Astrocyte of the spinal cord (primary cell): ENCODE measurements around the gene ZBTB9.

ENCODE experiments used
- DNase-seq: peaks from one replicate; pipeline ENCODE4 v3.0.0; 2011; ENCODE audit warnings: low read depth, low spot score
- H3K4me3 ChIP-seq: 2 replicates; pipeline ENCODE4 v1.5.1; 2011; ENCODE audit warnings: low read depth, mild to moderate bottlenecking, low read length, moderate library complexity
- in situ Hi-C: cut with HindIII; loops from 2 replicates; pipeline ENCODE4 v1.10.0; 2017; ENCODE audit warnings: low sequenced_read_pairs
- TF ChIP-seq, protein P1 (sequence below): IDR thresholded peaks from 2 replicates; pipeline ENCODE4 v1.5.1; 2012; ENCODE audit warnings: low read depth, mild to moderate bottlenecking, low read length, inconsistent platforms

ZBTB9 gene

GRCh38 chr6:33415831-33416230, 38.5 kb upstream of the ZBTB9 start:
- H3K4me3 ChIP-seq, result peak overlapping the region; percentile 1
- TF ChIP-seq, protein P1, sequence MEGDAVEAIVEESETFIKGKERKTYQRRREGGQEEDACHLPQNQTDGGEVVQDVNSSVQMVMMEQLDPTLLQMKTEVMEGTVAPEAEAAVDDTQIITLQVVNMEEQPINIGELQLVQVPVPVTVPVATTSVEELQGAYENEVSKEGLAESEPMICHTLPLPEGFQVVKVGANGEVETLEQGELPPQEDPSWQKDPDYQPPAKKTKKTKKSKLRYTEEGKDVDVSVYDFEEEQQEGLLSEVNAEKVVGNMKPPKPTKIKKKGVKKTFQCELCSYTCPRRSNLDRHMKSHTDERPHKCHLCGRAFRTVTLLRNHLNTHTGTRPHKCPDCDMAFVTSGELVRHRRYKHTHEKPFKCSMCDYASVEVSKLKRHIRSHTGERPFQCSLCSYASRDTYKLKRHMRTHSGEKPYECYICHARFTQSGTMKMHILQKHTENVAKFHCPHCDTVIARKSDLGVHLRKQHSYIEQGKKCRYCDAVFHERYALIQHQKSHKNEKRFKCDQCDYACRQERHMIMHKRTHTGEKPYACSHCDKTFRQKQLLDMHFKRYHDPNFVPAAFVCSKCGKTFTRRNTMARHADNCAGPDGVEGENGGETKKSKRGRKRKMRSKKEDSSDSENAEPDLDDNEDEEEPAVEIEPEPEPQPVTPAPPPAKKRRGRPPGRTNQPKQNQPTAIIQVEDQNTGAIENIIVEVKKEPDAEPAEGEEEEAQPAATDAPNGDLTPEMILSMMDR, result no peak
- no peak for DNase-seq
- in situ Hi-C loops, result no loop called here

DNA sequence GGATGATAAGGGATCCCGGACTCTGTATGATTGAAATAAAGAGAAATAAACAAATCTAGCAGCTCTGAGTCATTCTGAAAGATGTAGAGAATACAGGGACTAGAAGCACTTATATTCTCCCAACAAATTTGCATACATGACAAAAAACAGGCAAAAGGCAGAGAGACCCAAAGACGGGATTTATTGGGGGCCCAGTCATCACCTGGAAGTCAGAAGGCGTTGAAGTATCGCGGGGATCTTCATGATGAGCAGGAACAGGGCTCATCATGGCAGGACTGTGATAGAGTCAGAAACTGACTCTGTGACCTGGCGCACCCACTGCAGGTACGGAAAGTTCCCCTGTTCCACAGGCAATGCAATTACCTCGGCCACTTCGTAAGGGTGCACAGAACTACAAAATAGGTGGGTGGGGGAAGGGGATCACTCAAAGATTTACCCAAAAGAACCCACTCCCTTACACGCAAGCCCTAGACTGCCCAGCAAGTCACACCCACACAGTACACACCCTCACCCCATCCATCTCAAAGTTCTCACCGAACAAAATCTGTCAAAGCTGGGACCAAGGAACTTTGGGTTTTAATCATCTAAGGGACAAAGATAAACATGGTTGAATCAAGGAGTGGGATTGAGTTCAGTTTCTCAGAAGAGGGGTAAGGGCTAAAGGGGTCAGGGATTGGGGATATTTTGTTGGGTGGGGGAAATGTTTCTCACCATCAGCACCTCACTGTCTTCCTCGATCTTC, 37.8 kb upstream of the ZBTB9 start:
- peak overlapping the region; percentile 60 for H3K4me3 ChIP-seq
- in situ Hi-C loops, result no loop called here
- TF ChIP-seq, protein P1, result no peak
- DNase-seq, result no peak

- DNase-seq, result peak; percentile 71
- H3K4me3 ChIP-seq, result peak overlapping the region; percentile 60
- TF ChIP-seq, protein P1, result no peak
- in situ Hi-C loops, result no loop called here
Observed at GRCh38 chr6:33417128-33417902, 37.1 kb upstream of the ZBTB9 start.

GRCh38 chr6:33417903-33418689, 36.3 kb upstream of the ZBTB9 start, which contains the start of gene CUTA:
TSS of gene CUTA (minus strand) at chr6:33418107. CDS start at chr6:33418000, 107 bp downstream.
- TF ChIP-seq, protein P1, result peak; percentile 23
- in situ Hi-C loops, result no loop called here
- peak within 1 kb of the TSS; percentile 60 for H3K4me3 ChIP-seq
- DNase-seq, result peak; percentile 100

DNA sequence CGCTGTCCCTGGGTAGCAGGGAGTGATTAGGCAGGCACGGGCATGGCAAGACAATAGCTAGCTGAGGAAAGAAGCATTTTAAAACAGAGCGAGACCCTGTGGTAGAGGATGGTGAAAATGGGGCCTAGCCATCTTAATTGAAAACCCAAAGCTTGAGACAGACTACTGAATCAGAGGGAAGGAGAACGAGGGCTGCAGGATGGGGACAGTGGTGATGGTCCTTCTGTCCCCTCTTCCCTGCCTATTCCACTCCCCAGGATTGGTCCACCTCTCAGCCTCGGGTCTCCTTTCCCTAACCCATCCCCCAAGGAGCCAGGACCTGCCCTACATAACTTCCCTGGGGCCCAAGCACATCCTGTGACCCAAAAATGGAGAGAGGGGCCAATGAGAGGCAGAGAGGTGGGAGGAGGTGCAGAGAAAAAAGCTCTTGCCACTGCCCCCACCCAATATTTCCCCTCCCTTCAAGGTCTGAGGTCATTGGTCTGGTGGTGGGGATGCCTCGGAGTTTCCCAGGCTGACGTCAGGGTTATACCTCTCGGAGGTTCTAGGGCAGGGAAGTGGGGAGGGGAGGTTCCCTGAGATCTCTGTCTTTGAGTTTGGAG, 35.6 kb upstream of the ZBTB9 start:
- in situ Hi-C loops, result no loop called here
- peak overlapping the region; percentile 14 for H3K4me3 ChIP-seq
- TF ChIP-seq, protein P1, result no peak
- DNase-seq, result no peak
